Neural progenitor cell (in vitro differentiated cells): Measurements from ENCODE around the gene TPCN2.

Experiments
- EZH2 ChIP-seq: fragments of 200-600 bp; sonication (generic); IDR thresholded peaks from 2 replicates; pipeline ENCODE4 v1.6.1; 2017; ENCODE audit warnings: antibody characterized with exemption, mild to moderate bottlenecking, moderate library complexity
- EZH2phosphoT487 ChIP-seq: fragments of 200-600 bp; sonication (generic); IDR thresholded peaks from 2 replicates; pipeline ENCODE4 v1.6.1; 2017; ENCODE audit warnings: antibody characterized with exemption
- TF ChIP-seq, protein P1 (sequence below): fragments of 200-600 bp; sonication (generic); IDR thresholded peaks from 2 replicates; pipeline ENCODE4 v1.5.1; 2017; ENCODE audit warnings: antibody characterized with exemption, mild to moderate bottlenecking

DNA sequence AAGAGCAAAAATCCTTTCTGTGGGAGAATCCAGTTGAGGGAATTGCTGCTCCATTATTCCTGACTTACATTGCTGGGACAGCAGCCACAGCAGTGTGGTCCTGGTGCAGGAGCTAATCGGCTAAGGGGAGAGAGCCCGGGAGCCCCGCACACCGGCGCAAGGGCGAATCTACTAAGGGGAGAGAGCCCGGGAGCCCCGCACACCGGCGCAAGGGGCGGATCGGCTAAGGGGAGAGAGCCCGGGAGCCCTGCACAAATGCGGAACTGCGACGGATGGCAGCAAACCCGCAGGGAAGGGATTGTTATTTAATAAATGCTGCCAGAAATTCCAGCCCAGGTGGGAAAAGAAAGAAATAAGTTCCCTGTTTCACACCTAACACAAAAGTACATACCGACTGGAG lies 43.5 kb downstream of the TPCN2 start:
- TF ChIP-seq, protein P1, sequence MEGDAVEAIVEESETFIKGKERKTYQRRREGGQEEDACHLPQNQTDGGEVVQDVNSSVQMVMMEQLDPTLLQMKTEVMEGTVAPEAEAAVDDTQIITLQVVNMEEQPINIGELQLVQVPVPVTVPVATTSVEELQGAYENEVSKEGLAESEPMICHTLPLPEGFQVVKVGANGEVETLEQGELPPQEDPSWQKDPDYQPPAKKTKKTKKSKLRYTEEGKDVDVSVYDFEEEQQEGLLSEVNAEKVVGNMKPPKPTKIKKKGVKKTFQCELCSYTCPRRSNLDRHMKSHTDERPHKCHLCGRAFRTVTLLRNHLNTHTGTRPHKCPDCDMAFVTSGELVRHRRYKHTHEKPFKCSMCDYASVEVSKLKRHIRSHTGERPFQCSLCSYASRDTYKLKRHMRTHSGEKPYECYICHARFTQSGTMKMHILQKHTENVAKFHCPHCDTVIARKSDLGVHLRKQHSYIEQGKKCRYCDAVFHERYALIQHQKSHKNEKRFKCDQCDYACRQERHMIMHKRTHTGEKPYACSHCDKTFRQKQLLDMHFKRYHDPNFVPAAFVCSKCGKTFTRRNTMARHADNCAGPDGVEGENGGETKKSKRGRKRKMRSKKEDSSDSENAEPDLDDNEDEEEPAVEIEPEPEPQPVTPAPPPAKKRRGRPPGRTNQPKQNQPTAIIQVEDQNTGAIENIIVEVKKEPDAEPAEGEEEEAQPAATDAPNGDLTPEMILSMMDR, result no peak
- no peak for TF ChIP-seq EZH2
- TF ChIP-seq EZH2phosphoT487, result no peak
